GM12878 (cell line): ENCODE data around the gene SPINK1. TPM values are rescaled to one million over a fixed set of nuclear protein-coding genes. Genes with fewer than 3 reads are reported as not detected.

Experiments
- ATAC-seq: fragments of 200-7000 bp; cut with Tn5 transposase; 3 replicates; pipeline ENCODE4 v1.9.1; 2020; ENCODE audit warnings: mild to moderate bottlenecking, moderate library complexity
- BruUV-seq: library from RNA; stranded (reverse); fragments of 400-500 nt; replicated peaks from 2 replicates; lab custom pipeline; 2021; lab: Mats Ljungman, UMichigan
- CTCF ChIA-PET: fragments of 300-600 bp; sonication (Branson Sonifier 250); formaldehyde crosslinking; extraction: SDS; loops from one replicate; lab custom pipeline; 2021; ENCODE audit warnings: inconsistent platforms; lab: Yijun Ruan, JAX
- POLR2A ChIA-PET: fragments of 350-600 bp; formaldehyde crosslinking; extraction: SDS; loops from one replicate; lab custom pipeline; 2021; ENCODE audit warnings: inconsistent platforms; lab: Charles Lee
- RAD21 ChIA-PET: fragments of 300-600 bp; sonication (Branson Sonifier 250); formaldehyde crosslinking; loops from one replicate; lab custom pipeline; 2023; ENCODE audit warnings: antibody characterized with exemption; ENCODE audit not compliant: unreplicated experiment; lab: Charles Lee
- SMC1A ChIA-PET: fragments of 300-600 bp; sonication (Branson Sonifier 250); formaldehyde crosslinking; loops from one replicate; lab custom pipeline; 2023; ENCODE audit not compliant: unreplicated experiment, uncharacterized antibody; lab: Charles Lee
- DNase-seq: peaks from one replicate; pipeline ENCODE4 v3.0.0-alpha.2; 2011; ENCODE audit warnings: low read depth, low spot score
- FAIRE-seq: peaks from 3 replicates; lab custom pipeline; 2011; peaks lifted over from hg19 to GRCh38; lab: Jason Lieb, UNC
- H2AFZ ChIP-seq: 2 replicates; pipeline ENCODE4 v1.6.0; 2011; ENCODE audit warnings: low read depth, low read length, control low read depth; ENCODE audit not compliant: control insufficient read depth
- H3K27ac ChIP-seq: 2 replicates; pipeline ENCODE4 v1.5.1; 2011; ENCODE audit warnings: control low read depth; ENCODE audit not compliant: control insufficient read depth, insufficient read depth
- H3K27me3 ChIP-seq, 2 experiments: replicated peaks in 1 of 2; 2 replicates each; pipeline versions ENCODE4 v1.6.0 to v1.6.1; 2011; ENCODE audit warnings: low read length in 1 of 2; ENCODE audit not compliant: control insufficient read depth in 2 of 2, insufficient read depth in 2 of 2
- H3K36me3 ChIP-seq, 2 experiments: 2 replicates each; pipeline ENCODE4 v1.5.1; 2011; ENCODE audit warnings: low read length in 1 of 2; ENCODE audit not compliant: control insufficient read depth in 2 of 2, insufficient read depth in 2 of 2
- H3K4me1 ChIP-seq: 2 replicates; pipeline ENCODE4 v1.6.1; 2011; ENCODE audit warnings: mild to moderate bottlenecking, low read length, moderate library complexity, mixed read lengths; ENCODE audit not compliant: control insufficient read depth, insufficient read depth
- H3K4me2 ChIP-seq: 2 replicates; pipeline ENCODE4 v1.6.0; 2011; ENCODE audit warnings: control low read depth; ENCODE audit not compliant: control insufficient read depth, insufficient read depth
- H3K4me3 ChIP-seq: fragments of 200-600 bp; sonication (generic); 2 replicates; pipeline ENCODE4 v1.5.1; 2016
- H3K79me2 ChIP-seq: 2 replicates; pipeline ENCODE4 v1.6.0; 2011; ENCODE audit warnings: low read length; ENCODE audit not compliant: control insufficient read depth, insufficient read depth
- H3K9ac ChIP-seq: 2 replicates; pipeline ENCODE4 v1.8.0; 2011; ENCODE audit warnings: low read length, control low read depth, mixed read lengths; ENCODE audit not compliant: control insufficient read depth, insufficient read depth
- H3K9me3 ChIP-seq: replicated peaks from 3 replicates; pipeline ENCODE4 v1.5.1; 2011; ENCODE audit warnings: mild to moderate bottlenecking, low read length; ENCODE audit not compliant: control insufficient read depth, insufficient read depth
- H4K20me1 ChIP-seq: 2 replicates; pipeline ENCODE4 v1.6.0; 2011; ENCODE audit not compliant: control insufficient read depth, insufficient read depth
- ATF2 ChIP-seq: IDR thresholded peaks from 2 replicates; pipeline ENCODE4 v1.6.1; 2012; ENCODE audit warnings: low read length, inconsistent platforms
- DPF2 ChIP-seq: fragments of 450-650 bp; IDR thresholded peaks from 2 replicates; pipeline ENCODE4 v1.6.1; 2017; ENCODE audit warnings: mild to moderate bottlenecking
- ESRRA ChIP-seq: IDR thresholded peaks from 2 replicates; pipeline ENCODE4 v1.6.1; 2012; ENCODE audit warnings: mild to moderate bottlenecking, low read length, improper control_type of control experiment
- GABPA ChIP-seq: IDR thresholded peaks from 2 replicates; pipeline ENCODE4 v1.6.1; 2014; ENCODE audit warnings: antibody characterized with exemption, low read depth, mild to moderate bottlenecking, inconsistent platforms
- HCFC1 ChIP-seq: fragments of 150-350 bp; IDR thresholded peaks from 2 replicates; pipeline ENCODE4 v1.6.1; 2014; ENCODE audit warnings: low read length
- IRF4 ChIP-seq: IDR thresholded peaks from 2 replicates; pipeline ENCODE4 v1.6.1; 2011; ENCODE audit warnings: low read depth, low read length
- PKNOX1 ChIP-seq: fragments of 450-650 bp; IDR thresholded peaks from 2 replicates; pipeline ENCODE4 v1.6.1; 2016; ENCODE audit warnings: mild to moderate bottlenecking
- POU2F2 ChIP-seq: IDR thresholded peaks from 3 replicates; pipeline ENCODE4 v1.6.1; 2011; ENCODE audit warnings: low read depth, mild to moderate bottlenecking, low read length, borderline replicate concordance
- PRDM15 ChIP-seq: fragments of 450-650 bp; formaldehyde crosslinking; IDR thresholded peaks from 2 replicates; pipeline ENCODE4 v1.4.0; 2020; ENCODE audit warnings: mild to moderate bottlenecking, moderate library complexity
- RCOR1 ChIP-seq: conservative IDR thresholded peaks from 2 replicates; pipeline ENCODE4 v1.6.1; 2012; ENCODE audit warnings: low read depth, low read length, improper control_type of control experiment
- RUNX3 ChIP-seq: IDR thresholded peaks from 2 replicates; pipeline ENCODE4 v1.6.1; 2012; ENCODE audit warnings: low read length, inconsistent platforms
- SMAD5 ChIP-seq: IDR thresholded peaks from 2 replicates; pipeline ENCODE4 v1.6.1; 2016; ENCODE audit warnings: antibody characterized with exemption, low read depth
- TCF7 ChIP-seq: IDR thresholded peaks from 2 replicates; pipeline ENCODE4 v1.6.1; 2014; ENCODE audit warnings: antibody characterized with exemption, borderline replicate concordance
- USF2 ChIP-seq: IDR thresholded peaks from 2 replicates; pipeline ENCODE4 v1.6.1; 2011; ENCODE audit warnings: low read depth, low read length, improper control_type of control experiment, borderline replicate concordance
- ZNF687 ChIP-seq: fragments of 450-650 bp; IDR thresholded peaks from 2 replicates; pipeline ENCODE4 v1.6.1; 2017; ENCODE audit warnings: mild to moderate bottlenecking, moderate library complexity
- WGBS: methylation state at CpG from one replicate; pipeline ENCODE4 v1.1.6; 2016; ENCODE audit warnings: low lambda C conversion rate; ENCODE audit not compliant: insufficient replicate concordance, insufficient coverage; ENCODE audit errors: missing lambda C conversion rate; 5-methylcytosine and 5-hydroxymethylcytosine counted together
- in situ Hi-C: fragments of 300-500 bp; cut with MboI; formaldehyde crosslinking; loops from 9 replicates; pipeline ENCODE4 v1.14.3; 2018; ENCODE audit warnings: mixed read lengths
- intact Hi-C: fragments of 100-400 bp; cut with micrococcal nuclease; formaldehyde crosslinking; loops from one replicate; pipeline ENCODE4 v1.14.2; 2022; ENCODE audit not compliant: unreplicated experiment
- polyA plus RNA-seq, 11 experiments: library from polyadenylated mRNA; depleted of rRNA in 4 of 11; unstranded in 6 of 11; stranded (reverse) in 5 of 11; fragments of >200 nt; fragmentation: Nextera tagmentation in 4 of 11; fragmentation: Illumina TruSeq in 1 of 11; extraction: Ambion mirVana in 4 of 11; extraction: Trizol in 1 of 11; gene quantifications; 1 replicate in 1 of 11; 2 replicates in 10 of 11; pipeline versions ENCODE4 v1.2.1 to v1.2.3, GENCODE V29; 2011 to 2016; ENCODE audit warnings: inconsistent platforms in 2 of 11, missing spikeins in 2 of 11, low read depth in 1 of 11
- total RNA-seq, 4 experiments: library from RNA; depleted of rRNA in 3 of 4; stranded (reverse); fragments of >200 nt in 3 of 4; fragmentation: Illumina TruSeq in 1 of 4; extraction: Trizol in 1 of 4; gene quantifications; 2 replicates each; pipeline versions ENCODE4 v1.2.1 to v1.2.3, GENCODE V29; 2013 to 2021

Gene SPINK1
- total and polyA plus RNA-seq, 10 of the 15 experiments (the other 5 are each of a cell fraction or from before 2014, with no cell fraction given) = 3.6 TPM; not detected in 9

- ChIA-PET SMC1A (no interaction called here), CTCF (interaction anchor here (1.2 kb wide), 1 partner anchor 137 kb away, joined by 3 read pairs; no protein-coding TSS in a partner anchor), RAD21 (no interaction called here), POLR2A (no interaction called here)
- Histone ChIP-seq H3K4me3 (no peak overlapping the region), H3K9me3 (no peaks in the 10 kb centered on the region), H3K27me3 (no peaks in the 10 kb centered on the region), H2AFZ (no peak overlapping the region), H4K20me1 (no peaks in the 10 kb centered on the region), H3K27ac (no peak overlapping the region), H3K79me2 (no peaks in the 10 kb centered on the region), H3K9ac (no peak overlapping the region), H3K36me3 (no peaks in the 10 kb centered on the region), H3K4me1 (no peaks in the 10 kb centered on the region; the same call in 1 of the 2 replicates), H3K4me2 (no peak overlapping the region)
- no TSS peak for BruUV-seq
- FAIRE-seq (no peak), DNase-seq (no peak), ATAC-seq (no peak)
- WGBS = 15% methylated on average over 3 of the region's 3 CpGs
- in situ Hi-C loops (no loop called here), intact Hi-C loops (no loop called here)
- no peak for TF ChIP-seq RUNX3
- TF ChIP-seq GABPA = no peak
- no peak for TF ChIP-seq ESRRA
- TF ChIP-seq IRF4 = no peak
- TF ChIP-seq PRDM15 (CRISPR knock-in tag) = no peak
- no peak for TF ChIP-seq SMAD5
- TF ChIP-seq ATF2 = no peak
- no peak for TF ChIP-seq ZNF687
- TF ChIP-seq HCFC1 = no peak
- no peak for TF ChIP-seq DPF2
- TF ChIP-seq RCOR1 = no peak
- no peak for TF ChIP-seq TCF7
- TF ChIP-seq PKNOX1 = no peak
- TF ChIP-seq POU2F2 = no peak
- no peak for TF ChIP-seq USF2
Observed at GRCh38 chr5:147804334-147804733, 27.1 kb downstream of the SPINK1 start.
